ENCODE measurements around the gene BMP7. TPM values are rescaled to one million over a fixed set of nuclear protein-coding genes. Genes with fewer than 3 reads are reported as not detected.

BMP7 gene
- total RNA-seq, 1 donor from 2014 or later: not detected

- Mint-ChIP-seq H3K4me1 (ENCODE audit: low read depth) (no peaks in the 10 kb centered on the region), H3K27ac (no peak overlapping the region), H3K9me3 (no peaks in the 10 kb centered on the region), H3K27me3 (ENCODE audit: low read depth) (peaks cover 12% of the 10 kb centered on the region), H3K4me3 (ENCODE audit: low read depth) (no peak overlapping the region), H3K36me3 (ENCODE audit: low read depth) (no peaks in the 10 kb centered on the region)
- intact Hi-C loops (cut with micrococcal nuclease): no loop called here
- DNase-seq (ENCODE audit: low spot score): no peak
Measured at GRCh38 chr20:57294550-57294949, 28.1 kb upstream of the BMP7 start.

GRCh38 chr20:57293995-57294394 lies 27.6 kb upstream of the BMP7 start:
- H3K9me3 Mint-ChIP-seq: no peaks in the 10 kb centered on the region
- no peaks in the 10 kb centered on the region for H3K4me1 Mint-ChIP-seq (ENCODE audit: low read depth)
- DNase-seq (ENCODE audit: low spot score): no peak
- H3K27ac Mint-ChIP-seq: no peak overlapping the region
- intact Hi-C loops (cut with micrococcal nuclease): no loop called here
- H3K36me3 Mint-ChIP-seq (ENCODE audit: low read depth): no peaks in the 10 kb centered on the region
- no peak overlapping the region for H3K4me3 Mint-ChIP-seq (ENCODE audit: low read depth)
- H3K27me3 Mint-ChIP-seq (ENCODE audit: low read depth): peaks cover 12% of the 10 kb centered on the region

GRCh38 chr20:57292611-57293010 lies 26.2 kb upstream of the BMP7 start:
- intact Hi-C loops (cut with micrococcal nuclease): no loop called here
- no peak overlapping the region for H3K4me3 Mint-ChIP-seq (ENCODE audit: low read depth)
- no peak for DNase-seq (ENCODE audit: low spot score)
- H3K27me3 Mint-ChIP-seq (ENCODE audit: low read depth): peaks cover 18% of the 10 kb centered on the region
- H3K4me1 Mint-ChIP-seq (ENCODE audit: low read depth): no peaks in the 10 kb centered on the region
- no peaks in the 10 kb centered on the region for H3K9me3 Mint-ChIP-seq
- no peaks in the 10 kb centered on the region for H3K36me3 Mint-ChIP-seq (ENCODE audit: low read depth)
- no peak overlapping the region for H3K27ac Mint-ChIP-seq

- Mint-ChIP-seq H3K4me3 (ENCODE audit: low read depth) (no peak overlapping the region), H3K27ac (no peak overlapping the region), H3K36me3 (ENCODE audit: low read depth) (no peaks in the 10 kb centered on the region), H3K4me1 (ENCODE audit: low read depth) (no peaks in the 10 kb centered on the region), H3K27me3 (ENCODE audit: low read depth) (peaks cover 25% of the 10 kb centered on the region), H3K9me3 (no peaks in the 10 kb centered on the region)
- no peak for DNase-seq (ENCODE audit: low spot score)
- intact Hi-C loops (cut with micrococcal nuclease): no loop called here
Measured at GRCh38 chr20:57291694-57292093, 25.3 kb upstream of the BMP7 start.

- DNase-seq (ENCODE audit: low spot score): no peak
- intact Hi-C loops (cut with micrococcal nuclease): no loop called here
- Mint-ChIP-seq H3K4me1 (ENCODE audit: low read depth) (no peaks in the 10 kb centered on the region), H3K27me3 (ENCODE audit: low read depth) (peaks cover 28% of the 10 kb centered on the region), H3K9me3 (no peaks in the 10 kb centered on the region), H3K27ac (no peak overlapping the region), H3K4me3 (ENCODE audit: low read depth) (no peak overlapping the region), H3K36me3 (ENCODE audit: low read depth) (no peaks in the 10 kb centered on the region)
Measured at GRCh38 chr20:57291003-57291402, 24.6 kb upstream of the BMP7 start.

GRCh38 chr20:57290178-57290484 lies 23.7 kb upstream of the BMP7 start:
- no peaks in the 10 kb centered on the region for H3K36me3 Mint-ChIP-seq (ENCODE audit: low read depth)
- intact Hi-C loops (cut with micrococcal nuclease): no loop called here

GRCh38 chr20:57289391-57290177 lies 23.1 kb upstream of the BMP7 start:
- intact Hi-C loops (cut with micrococcal nuclease): no loop called here
- DNase-seq (ENCODE audit: low spot score): no peak
- Mint-ChIP-seq H3K27me3 (ENCODE audit: low read depth) (peaks cover 28% of the 10 kb centered on the region), H3K27ac (no peak overlapping the region), H3K4me1 (ENCODE audit: low read depth) (no peaks in the 10 kb centered on the region), H3K9me3 (no peaks in the 10 kb centered on the region), H3K4me3 (ENCODE audit: low read depth) (no peak overlapping the region), H3K36me3 (ENCODE audit: low read depth) (no peaks in the 10 kb centered on the region)

More at GRCh38 chr20:57290178-57290484, 23.7 kb upstream of the BMP7 start:
- no peak for DNase-seq (ENCODE audit: low spot score)
- Mint-ChIP-seq H3K27ac (no peak overlapping the region), H3K9me3 (no peaks in the 10 kb centered on the region), H3K27me3 (ENCODE audit: low read depth) (peaks cover 28% of the 10 kb centered on the region), H3K4me1 (ENCODE audit: low read depth) (no peaks in the 10 kb centered on the region), H3K4me3 (ENCODE audit: low read depth) (no peak overlapping the region)

GRCh38 chr20:57288651-57289277 lies 22.3 kb upstream of the BMP7 start:
- no peak overlapping the region for H3K27ac Mint-ChIP-seq
- intact Hi-C loops (cut with micrococcal nuclease): no loop called here
- no peaks in the 10 kb centered on the region for H3K4me1 Mint-ChIP-seq (ENCODE audit: low read depth)
- peaks cover 28% of the 10 kb centered on the region for H3K27me3 Mint-ChIP-seq (ENCODE audit: low read depth)
- DNase-seq (ENCODE audit: low spot score): no peak
- no peaks in the 10 kb centered on the region for H3K9me3 Mint-ChIP-seq
- no peaks in the 10 kb centered on the region for H3K36me3 Mint-ChIP-seq (ENCODE audit: low read depth)
- H3K4me3 Mint-ChIP-seq (ENCODE audit: low read depth): no peak overlapping the region

- Mint-ChIP-seq H3K27ac (no peak overlapping the region), H3K4me1 (ENCODE audit: low read depth) (no peaks in the 10 kb centered on the region), H3K36me3 (ENCODE audit: low read depth) (no peaks in the 10 kb centered on the region), H3K27me3 (ENCODE audit: low read depth) (peaks cover 35% of the 10 kb centered on the region), H3K4me3 (ENCODE audit: low read depth) (no peak overlapping the region), H3K9me3 (no peaks in the 10 kb centered on the region)
- no peak for DNase-seq (ENCODE audit: low spot score)
- intact Hi-C loops (cut with micrococcal nuclease): no loop called here
Measured at GRCh38 chr20:57287901-57288300, 21.5 kb upstream of the BMP7 start.

- no peak overlapping the region for H3K27ac Mint-ChIP-seq
- no peaks in the 10 kb centered on the region for H3K36me3 Mint-ChIP-seq (ENCODE audit: low read depth)
- DNase-seq (ENCODE audit: low spot score): no peak
- intact Hi-C loops (cut with micrococcal nuclease): no loop called here
- H3K4me1 Mint-ChIP-seq (ENCODE audit: low read depth): no peaks in the 10 kb centered on the region
- no peak overlapping the region for H3K4me3 Mint-ChIP-seq (ENCODE audit: low read depth)
- H3K27me3 Mint-ChIP-seq (ENCODE audit: low read depth): peaks cover 39% of the 10 kb centered on the region
- H3K9me3 Mint-ChIP-seq: no peaks in the 10 kb centered on the region
Measured at GRCh38 chr20:57287007-57287880, 20.8 kb upstream of the BMP7 start.

- intact Hi-C loops (cut with micrococcal nuclease): no loop called here
- Mint-ChIP-seq H3K27me3 (ENCODE audit: low read depth) (peaks cover 33% of the 10 kb centered on the region), H3K9me3 (no peaks in the 10 kb centered on the region), H3K27ac (no peak overlapping the region), H3K36me3 (ENCODE audit: low read depth) (no peaks in the 10 kb centered on the region), H3K4me3 (ENCODE audit: low read depth) (no peak overlapping the region), H3K4me1 (ENCODE audit: low read depth) (no peaks in the 10 kb centered on the region)
- no peak for DNase-seq (ENCODE audit: low spot score)
Measured at GRCh38 chr20:57283860-57284259, 17.4 kb upstream of the BMP7 start.

- Mint-ChIP-seq H3K36me3 (ENCODE audit: low read depth) (no peaks in the 10 kb centered on the region), H3K4me3 (ENCODE audit: low read depth) (no peak overlapping the region), H3K27me3 (ENCODE audit: low read depth) (peaks cover 28% of the 10 kb centered on the region), H3K27ac (no peak overlapping the region), H3K4me1 (ENCODE audit: low read depth) (no peaks in the 10 kb centered on the region), H3K9me3 (no peaks in the 10 kb centered on the region)
- no peak for DNase-seq (ENCODE audit: low spot score)
- intact Hi-C loops (cut with micrococcal nuclease): no loop called here
Measured at GRCh38 chr20:57282670-57283361, 16.4 kb upstream of the BMP7 start.

Measured in activated T-helper 2 cell treated with anti-CD3 and anti-CD28 coated beads, Interferon-gamma antibody, Interleukin-2, Interleukin-4, amounts not matched to agents 10 μg/mL and 5 μg/mL and 100 μg/mL, durations not matched to agents 14 hours and 24 hours and 36 hours (primary cell).